ENCODE data around the gene THSD4. TPM values are rescaled to one million over a fixed set of nuclear protein-coding genes. Genes with fewer than 3 reads are reported as not detected.

THSD4 gene
- polyA plus RNA-seq, 1 experiment = 45.8 TPM

DNA sequence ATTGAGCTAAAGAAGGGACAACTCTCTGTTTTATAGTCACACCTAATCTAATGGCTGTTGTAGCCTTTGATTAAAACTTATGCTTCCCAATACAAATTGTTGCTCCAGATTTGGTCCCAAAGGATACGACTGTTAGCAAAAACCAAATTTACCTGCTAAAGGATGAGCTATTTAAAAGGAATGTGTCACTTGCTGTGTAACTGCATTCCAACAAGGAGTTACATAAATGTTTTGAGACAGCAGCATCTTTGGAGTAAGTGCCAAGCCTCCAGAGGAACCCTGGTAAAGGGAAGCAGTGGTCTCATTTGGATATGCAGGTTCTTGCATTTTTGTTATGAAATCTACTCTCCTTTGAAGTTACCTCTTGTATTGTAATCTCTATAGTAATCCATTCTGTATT lies 233.3 kb downstream of the THSD4 start:
- CTCF ChIA-PET = no interaction called here
- no peaks in the 10 kb centered on the region for H3K9me3 ChIP-seq (ENCODE audit: control insufficient read depth, insufficient read depth, low read length)
- no peak overlapping the region for H3K27ac ChIP-seq (ENCODE audit: low read depth, low read length)
- H3K27me3 ChIP-seq (ENCODE audit: control insufficient read depth, insufficient read depth, low read length) = no peaks in the 10 kb centered on the region
- no peak for DNase-seq (ENCODE audit: low read depth, low spot score)
- no peak overlapping the region for H3K4me3 ChIP-seq (ENCODE audit: low read depth, low read length)
- POLR2A ChIA-PET = interaction anchor here (0.6 kb wide), 1 partner anchor 123 kb away, joined by 10 read pairs; no protein-coding TSS in a partner anchor
- TF ChIP-seq, protein P1, sequence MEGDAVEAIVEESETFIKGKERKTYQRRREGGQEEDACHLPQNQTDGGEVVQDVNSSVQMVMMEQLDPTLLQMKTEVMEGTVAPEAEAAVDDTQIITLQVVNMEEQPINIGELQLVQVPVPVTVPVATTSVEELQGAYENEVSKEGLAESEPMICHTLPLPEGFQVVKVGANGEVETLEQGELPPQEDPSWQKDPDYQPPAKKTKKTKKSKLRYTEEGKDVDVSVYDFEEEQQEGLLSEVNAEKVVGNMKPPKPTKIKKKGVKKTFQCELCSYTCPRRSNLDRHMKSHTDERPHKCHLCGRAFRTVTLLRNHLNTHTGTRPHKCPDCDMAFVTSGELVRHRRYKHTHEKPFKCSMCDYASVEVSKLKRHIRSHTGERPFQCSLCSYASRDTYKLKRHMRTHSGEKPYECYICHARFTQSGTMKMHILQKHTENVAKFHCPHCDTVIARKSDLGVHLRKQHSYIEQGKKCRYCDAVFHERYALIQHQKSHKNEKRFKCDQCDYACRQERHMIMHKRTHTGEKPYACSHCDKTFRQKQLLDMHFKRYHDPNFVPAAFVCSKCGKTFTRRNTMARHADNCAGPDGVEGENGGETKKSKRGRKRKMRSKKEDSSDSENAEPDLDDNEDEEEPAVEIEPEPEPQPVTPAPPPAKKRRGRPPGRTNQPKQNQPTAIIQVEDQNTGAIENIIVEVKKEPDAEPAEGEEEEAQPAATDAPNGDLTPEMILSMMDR (IDR thresholded peaks at IDR 0.05; ENCODE audit: low read depth, low read length) = no peak

DNA sequence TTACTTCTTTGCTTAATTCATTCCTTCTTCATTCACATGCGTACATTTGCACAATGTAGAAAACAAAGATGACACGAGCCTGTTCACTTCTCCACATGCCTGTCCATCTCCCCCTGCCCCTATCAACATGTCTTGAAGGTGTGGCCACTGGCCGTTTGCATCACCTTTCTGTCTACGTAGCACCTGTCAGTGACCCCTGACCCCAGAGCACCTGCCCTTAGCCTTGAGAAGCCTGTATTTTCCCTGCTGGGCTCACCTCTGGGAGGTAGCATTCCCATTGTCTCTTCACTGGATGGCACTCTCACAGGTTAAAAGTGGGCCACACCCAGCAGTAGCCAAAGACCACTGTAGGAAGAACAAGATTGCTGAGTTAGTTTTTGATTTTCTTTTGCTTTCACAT lies 234.1 kb downstream of the THSD4 start:
- CTCF ChIA-PET = no interaction called here
- Histone ChIP-seq H3K27ac (ENCODE audit: low read depth, low read length) (no peak overlapping the region), H3K4me3 (ENCODE audit: low read depth, low read length) (no peak overlapping the region), H3K9me3 (ENCODE audit: control insufficient read depth, insufficient read depth, low read length) (no peaks in the 10 kb centered on the region), H3K27me3 (ENCODE audit: control insufficient read depth, insufficient read depth, low read length) (no peaks in the 10 kb centered on the region)
- no peak for DNase-seq (ENCODE audit: low read depth, low spot score)
- TF ChIP-seq, protein P1 (IDR thresholded peaks at IDR 0.05; ENCODE audit: low read depth, low read length) = no peak
- POLR2A ChIA-PET = no interaction called here

DNA sequence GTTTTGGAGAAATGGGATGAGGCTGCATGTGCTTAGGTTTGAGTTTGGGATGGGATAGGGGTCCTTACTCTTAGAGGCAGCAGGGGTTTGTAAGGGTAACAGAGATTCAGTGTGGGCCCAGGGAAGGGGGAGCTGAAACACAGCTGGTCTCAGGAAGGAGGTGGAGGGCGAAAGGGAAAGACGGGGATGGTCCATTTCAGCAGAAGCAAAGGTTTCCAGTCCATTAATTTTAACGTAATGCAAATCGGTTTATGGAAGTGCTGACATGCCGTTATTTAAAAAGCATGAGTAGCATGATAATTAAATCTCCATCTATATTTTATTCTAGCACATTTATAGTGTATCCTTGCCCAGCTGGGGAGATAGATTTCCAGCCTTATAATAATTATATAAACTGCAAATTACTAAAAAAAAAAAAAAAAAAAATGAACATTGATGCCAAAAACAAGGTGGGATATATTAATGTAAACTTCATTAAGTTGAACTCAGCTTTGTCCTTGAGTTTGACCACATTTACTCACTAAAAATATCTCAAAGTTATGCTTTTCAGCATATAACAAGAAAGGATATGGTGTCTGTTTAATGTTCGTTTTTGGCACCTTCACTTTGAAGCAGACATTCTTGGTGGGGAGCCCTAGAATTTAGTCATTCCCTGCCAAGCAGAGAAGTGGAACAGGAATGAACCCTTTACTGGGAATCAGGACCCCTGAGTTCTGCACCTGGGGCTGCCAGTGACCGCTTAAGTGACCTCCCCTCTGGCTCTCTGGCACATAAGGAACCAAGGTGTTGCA lies 234.7 kb downstream of the THSD4 start:
- Histone ChIP-seq H3K4me3 (ENCODE audit: low read depth, low read length) (no peak overlapping the region), H3K9me3 (ENCODE audit: control insufficient read depth, insufficient read depth, low read length) (no peaks in the 10 kb centered on the region), H3K27me3 (ENCODE audit: control insufficient read depth, insufficient read depth, low read length) (no peaks in the 10 kb centered on the region), H3K27ac (ENCODE audit: low read depth, low read length) (no peak overlapping the region)
- ChIA-PET CTCF (interaction anchor here (0.6 to 1.1 kb wide), 2 partner anchors 11 to 321 kb away, joined by 4 to 6 read pairs; no protein-coding TSS in a partner anchor), POLR2A (no interaction called here)
- TF ChIP-seq, protein P1 (IDR thresholded peaks at IDR 0.05; ENCODE audit: low read depth, low read length) = no peak
- DNase-seq (ENCODE audit: low read depth, low spot score) = no peak

DNA sequence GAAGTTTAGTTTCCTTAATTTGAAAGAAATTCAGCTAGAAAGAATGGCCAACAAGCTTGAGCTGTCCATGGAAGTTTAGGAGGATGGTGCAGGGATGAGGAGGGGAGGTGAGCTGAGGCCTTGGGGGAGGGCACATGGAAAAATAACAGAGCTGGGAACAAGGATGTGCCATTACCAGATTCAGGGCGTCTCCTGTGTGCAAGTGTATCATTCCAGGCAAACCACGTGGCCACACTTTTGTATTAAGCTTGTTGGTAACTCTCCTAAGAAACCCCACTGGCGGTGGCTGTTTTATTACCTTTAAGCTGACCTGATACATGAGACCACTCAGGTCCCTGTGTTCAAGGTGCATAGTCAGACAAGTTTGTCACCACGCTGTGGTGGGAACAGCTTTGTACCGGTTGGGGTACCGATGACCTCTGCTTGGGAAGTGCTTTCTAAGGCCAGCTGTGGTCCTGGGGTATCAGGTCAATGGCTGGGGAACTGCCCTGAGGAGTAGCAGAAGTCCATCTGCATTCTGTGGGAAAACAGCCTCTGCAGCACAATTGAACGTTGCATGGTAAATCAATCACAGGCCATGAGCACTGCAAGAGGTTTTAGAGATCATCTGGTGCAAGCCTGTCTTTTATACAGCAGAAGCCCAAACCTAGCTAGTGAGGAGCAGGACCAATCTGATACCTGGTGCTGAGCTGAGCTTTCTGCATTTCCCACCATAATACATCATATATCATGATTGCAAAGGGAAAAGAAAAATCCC lies 235.5 kb downstream of the THSD4 start:
- ChIA-PET CTCF (interaction anchor here (0.6 to 1.1 kb wide), 2 partner anchors 12 to 322 kb away, joined by 4 to 6 read pairs; no protein-coding TSS in a partner anchor), POLR2A (no interaction called here)
- H3K27ac ChIP-seq (ENCODE audit: low read depth, low read length) = no peak overlapping the region

More for the DNA sequence above, 235.5 kb downstream of the THSD4 start:
- H3K4me3 ChIP-seq (ENCODE audit: low read depth, low read length) = no peak overlapping the region
- TF ChIP-seq, protein P1 (IDR thresholded peaks at IDR 0.05; ENCODE audit: low read depth, low read length) = no peak
- no peaks in the 10 kb centered on the region for H3K27me3 ChIP-seq (ENCODE audit: control insufficient read depth, insufficient read depth, low read length)
- no peaks in the 10 kb centered on the region for H3K9me3 ChIP-seq (ENCODE audit: control insufficient read depth, insufficient read depth, low read length)
- no peak for DNase-seq (ENCODE audit: low read depth, low spot score)

Data from AG04450 (cell line).